HG03520 (cell line): ENCODE measurements around the gene CYP46A1.
"Not testable (repeated sequence)": the region's sequence is repeated elsewhere in the genome, so short reads cannot be mapped to it uniquely, and the experiment has no call there.

Experiments used
- ATAC-seq: cut with Tn5 transposase; IDR thresholded peaks from one replicate; pipeline ENCODE4 v1.9.1; 2021; ENCODE audit warnings: mild to moderate bottlenecking, moderate library complexity; ENCODE audit not compliant: unreplicated experiment

The CYP46A1 gene

GRCh38 chr14:99683619-99684409 lies at the start of gene CYP46A1:
TSS of gene CYP46A1 (plus strand) at chr14:99684298. CDS start at chr14:99684418, 120 bp downstream.
- peak; percentile 90 for ATAC-seq

- no peak for ATAC-seq
Observed at GRCh38 chr14:99634443-99634842, 49.7 kb upstream of the CYP46A1 start.

GRCh38 chr14:99635116-99635515 lies 49.0 kb upstream of the CYP46A1 start:
- no peak for ATAC-seq

- ATAC-seq = no peak
Observed at GRCh38 chr14:99636487-99636886, 47.6 kb upstream of the CYP46A1 start.

- no peak for ATAC-seq
Observed at GRCh38 chr14:99637624-99638023, 46.5 kb upstream of the CYP46A1 start.

GRCh38 chr14:99642771-99643170 lies 41.3 kb upstream of the CYP46A1 start:
- ATAC-seq = not testable (repeated sequence)

GRCh38 chr14:99643343-99643742 lies 40.8 kb upstream of the CYP46A1 start:
- ATAC-seq = no peak

GRCh38 chr14:99644035-99644587 lies 40.0 kb upstream of the CYP46A1 start:
- ATAC-seq = no peak

GRCh38 chr14:99644723-99645544 lies 39.2 kb upstream of the CYP46A1 start, which contains the start of gene HHIPL1:
TSS of gene HHIPL1 (plus strand) at chr14:99645129. CDS start at chr14:99645208, 79 bp downstream.
- ATAC-seq = no peak

GRCh38 chr14:99645545-99646505 lies 38.3 kb upstream of the CYP46A1 start:
- ATAC-seq = no peak

- ATAC-seq = no peak
Observed at GRCh38 chr14:99647411-99647810, 36.7 kb upstream of the CYP46A1 start.

- ATAC-seq = no peak
Observed at GRCh38 chr14:99648027-99648784, 35.9 kb upstream of the CYP46A1 start.

- ATAC-seq = no peak
Observed at GRCh38 chr14:99649219-99649618, 34.9 kb upstream of the CYP46A1 start.

GRCh38 chr14:99649643-99650042 lies 34.5 kb upstream of the CYP46A1 start:
- no peak for ATAC-seq

GRCh38 chr14:99650189-99650588 lies 33.9 kb upstream of the CYP46A1 start:
- no peak for ATAC-seq

GRCh38 chr14:99651953-99652746 lies 31.9 kb upstream of the CYP46A1 start:
- ATAC-seq = no peak

- no peak for ATAC-seq
Observed at GRCh38 chr14:99654235-99654985, 29.7 kb upstream of the CYP46A1 start.

GRCh38 chr14:99655521-99655920 lies 28.6 kb upstream of the CYP46A1 start:
- no peak for ATAC-seq
